ENCODE measurements around the gene AVEN.
"Not testable (repeated sequence)": the region's sequence is repeated elsewhere in the genome, so short reads cannot be mapped to it uniquely, and the experiment has no call there.

AVEN gene

DNA sequence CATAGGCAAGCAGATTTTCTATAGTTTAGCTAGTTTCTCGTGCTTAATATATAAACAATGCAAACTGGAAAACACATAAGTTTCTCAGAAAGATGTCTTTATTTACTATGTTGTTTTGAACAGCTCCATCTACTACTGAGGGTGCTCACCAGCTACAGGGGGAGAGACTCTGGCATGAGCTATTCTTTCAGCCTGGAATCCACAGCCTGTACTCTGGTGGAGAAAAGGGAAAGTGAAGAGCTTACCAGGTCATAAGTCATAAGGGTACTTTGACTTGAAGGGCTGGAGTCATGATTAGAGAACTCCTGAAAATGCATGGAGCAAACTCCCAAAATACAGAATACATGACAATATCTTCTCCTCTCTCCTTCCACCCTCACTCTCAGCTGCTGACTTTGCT lies 4.4 kb upstream of the AVEN start:
- DNase-seq (ENCODE audit: low read depth in 3 of 3, low spot score in 1 of 3), result no peak

- DNase-seq (ENCODE audit: low read depth in 3 of 3, low spot score in 1 of 3), result no peak
Measured at GRCh38 chr15:34039790-34040113, 748 bp upstream of the AVEN start.

DNA sequence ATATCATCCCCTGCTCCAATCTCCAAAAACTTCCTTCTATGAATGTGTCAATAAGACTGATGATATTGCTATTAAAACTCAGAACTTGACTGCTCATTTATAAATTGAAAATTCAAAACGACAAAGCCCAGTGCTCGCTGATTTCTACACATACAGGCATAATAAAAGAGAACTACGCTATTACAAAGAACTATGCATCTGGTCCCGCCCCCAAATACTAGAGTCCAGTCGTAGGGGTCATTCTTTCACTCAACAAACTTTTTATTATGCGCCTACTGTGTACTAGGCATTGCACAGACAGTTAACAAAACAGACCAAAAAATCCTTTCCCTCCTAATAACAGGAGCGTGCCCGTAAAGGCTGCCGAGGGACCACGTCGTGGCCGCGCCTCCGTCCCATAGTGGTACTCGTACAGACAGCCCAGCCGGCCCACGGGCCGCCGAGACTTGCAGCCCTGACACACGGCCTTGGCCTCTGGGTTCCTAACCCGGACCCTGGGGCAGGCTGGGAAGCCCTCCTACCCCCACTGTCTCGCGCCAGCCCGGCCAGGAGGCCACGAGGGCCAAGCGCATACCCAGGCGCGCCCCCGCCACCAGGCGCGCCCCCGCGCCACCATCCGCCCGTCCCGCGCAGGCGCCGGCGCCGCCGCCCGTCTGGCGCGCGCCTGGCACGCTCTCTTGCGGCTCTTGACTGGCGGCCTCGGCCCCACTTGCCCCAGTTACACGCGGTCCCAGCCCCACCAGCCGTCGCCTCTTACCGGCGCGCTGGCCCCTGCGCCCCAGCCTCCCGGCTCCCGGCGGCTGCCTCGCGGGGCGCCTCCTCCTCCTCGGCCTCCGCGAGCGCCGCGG lies 757 bp downstream of the AVEN start:
- DNase-seq (ENCODE audit: low read depth in 3 of 3, low spot score in 1 of 3), result peak; percentile 24 to 60 (median 59)

DNA sequence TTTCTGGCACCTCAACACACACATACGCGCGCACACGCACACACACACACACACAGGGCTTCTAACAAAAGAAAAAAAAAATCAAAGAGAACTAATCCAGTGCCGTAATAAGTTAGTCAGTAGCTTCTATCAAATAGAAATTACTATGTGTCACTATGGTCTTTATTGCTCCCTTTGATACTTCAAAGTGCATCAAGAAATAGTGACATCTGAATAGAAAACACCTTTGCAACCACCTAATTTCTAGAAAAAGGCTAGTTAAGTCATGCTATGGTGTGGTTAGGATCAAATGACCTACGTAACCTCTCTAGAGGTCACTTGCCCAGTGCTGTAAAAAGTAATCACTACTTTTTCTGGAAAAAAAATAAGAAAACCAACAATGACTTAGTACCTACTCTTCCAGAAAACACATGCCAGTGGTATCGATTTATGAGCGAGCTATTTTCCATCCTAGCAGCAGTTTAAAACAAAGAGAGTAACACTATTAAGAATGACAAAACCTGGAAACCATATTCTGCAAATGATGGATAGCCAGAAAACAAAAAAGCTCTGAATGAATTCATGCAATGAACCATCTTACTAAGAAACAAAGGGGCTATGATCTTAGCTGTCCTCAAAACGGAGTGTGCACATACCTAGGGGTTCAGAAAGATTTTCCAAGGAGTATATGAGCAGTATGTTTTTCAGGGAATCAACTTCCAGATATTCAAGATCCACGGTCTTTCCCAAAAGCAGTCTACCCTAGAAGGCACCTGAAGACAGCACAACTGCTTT lies 6.8 kb downstream of the AVEN start:
- DNase-seq (ENCODE audit: low read depth in 3 of 3, low spot score in 1 of 3), result no peak

DNA sequence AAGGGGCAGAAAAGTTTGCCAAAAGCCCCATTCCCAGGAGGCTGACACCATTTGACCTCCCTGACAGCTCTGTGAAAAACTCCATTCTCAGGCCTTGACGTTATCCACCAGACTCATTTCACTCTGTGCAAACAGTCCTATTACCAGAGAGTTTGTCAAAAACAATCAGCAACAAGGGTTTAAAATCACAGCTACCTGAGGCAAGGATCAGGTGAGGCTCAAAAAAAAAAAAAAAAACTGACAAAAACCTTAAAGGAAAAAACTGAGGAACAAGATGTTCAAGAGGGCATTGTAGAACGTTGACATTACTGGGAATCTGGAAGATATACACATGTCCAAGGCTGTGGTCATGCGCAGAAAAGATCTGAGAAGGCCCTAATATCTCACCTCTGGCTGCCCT lies 11.4 kb downstream of the AVEN start:
- DNase-seq (ENCODE audit: low read depth in 3 of 3, low spot score in 1 of 3), result no peak

DNA sequence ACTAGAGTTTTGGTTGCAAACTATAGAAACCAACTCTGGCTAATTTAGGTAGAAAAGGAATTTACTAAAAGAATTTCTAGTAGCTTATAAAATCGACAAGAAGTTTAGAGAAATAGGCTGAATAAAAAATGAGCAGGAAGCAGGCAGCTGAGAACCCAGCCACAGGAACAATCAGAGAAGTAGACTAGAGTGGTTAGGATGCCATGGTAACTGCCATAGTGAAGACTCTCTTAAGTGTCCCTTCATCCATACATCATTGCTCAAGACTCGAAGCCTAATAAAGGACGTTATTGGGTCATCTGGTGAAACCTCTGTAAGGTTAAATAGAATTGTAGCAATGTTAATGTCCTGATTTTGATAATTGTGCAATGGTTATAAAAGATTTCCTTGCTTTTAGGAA lies 13.8 kb downstream of the AVEN start:
- DNase-seq (ENCODE audit: low read depth in 3 of 3, low spot score in 1 of 3), result no peak

- no peak for DNase-seq (ENCODE audit: low read depth in 3 of 3, low spot score in 1 of 3)
Measured at GRCh38 chr15:34023907-34024306, 15.1 kb downstream of the AVEN start.

DNA sequence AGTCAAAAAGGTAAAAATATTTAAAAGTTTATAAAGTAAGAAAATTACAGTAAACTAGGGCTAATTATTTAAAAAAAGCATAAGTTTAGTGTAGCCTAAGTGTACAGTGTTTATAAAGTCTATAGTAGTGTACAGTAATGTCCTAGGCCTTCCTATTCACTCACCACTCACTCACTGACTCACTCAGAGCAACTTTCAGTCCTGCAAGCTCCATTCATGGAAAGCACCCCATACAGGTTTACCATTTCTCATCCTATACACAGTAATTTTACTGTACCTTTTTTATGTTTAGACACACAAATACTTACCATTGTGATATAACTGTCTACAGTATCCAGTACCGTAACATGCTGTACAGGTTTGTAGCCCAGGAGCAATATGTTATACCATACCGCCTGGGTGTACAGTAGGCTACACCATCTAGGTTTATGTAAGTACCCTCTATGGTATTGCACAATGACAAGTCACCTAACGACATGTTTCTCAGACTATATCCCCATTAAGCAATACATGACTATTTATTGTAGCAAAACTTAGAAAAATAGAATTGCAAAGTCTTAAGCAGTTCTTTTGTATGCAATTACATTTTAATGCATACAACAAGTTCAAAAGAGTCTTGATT lies 19.5 kb downstream of the AVEN start:
- DNase-seq (ENCODE audit: low read depth in 3 of 3, low spot score in 1 of 3), result no peak

DNA sequence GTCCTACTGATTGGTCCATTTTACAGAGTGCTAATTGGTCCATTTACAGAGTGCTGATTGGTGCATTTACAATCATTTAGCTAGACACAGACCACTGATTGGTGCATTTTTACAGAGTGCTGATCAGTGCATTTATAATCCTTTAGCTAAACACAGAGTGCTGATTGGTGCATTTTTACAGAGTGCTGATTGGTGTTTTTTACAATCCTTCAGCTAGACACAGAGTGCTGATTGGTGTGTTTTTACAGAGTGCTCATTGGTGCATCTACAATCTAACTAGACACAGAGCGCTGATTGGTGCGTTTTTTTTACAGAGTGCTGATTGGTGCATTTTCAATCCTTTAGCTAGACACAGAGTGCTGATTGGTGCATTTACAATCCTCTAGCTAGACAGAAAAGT lies 20.3 kb downstream of the AVEN start:
- not testable (repeated sequence) for DNase-seq (ENCODE audit: low read depth in 3 of 3, low spot score in 1 of 3)

DNA sequence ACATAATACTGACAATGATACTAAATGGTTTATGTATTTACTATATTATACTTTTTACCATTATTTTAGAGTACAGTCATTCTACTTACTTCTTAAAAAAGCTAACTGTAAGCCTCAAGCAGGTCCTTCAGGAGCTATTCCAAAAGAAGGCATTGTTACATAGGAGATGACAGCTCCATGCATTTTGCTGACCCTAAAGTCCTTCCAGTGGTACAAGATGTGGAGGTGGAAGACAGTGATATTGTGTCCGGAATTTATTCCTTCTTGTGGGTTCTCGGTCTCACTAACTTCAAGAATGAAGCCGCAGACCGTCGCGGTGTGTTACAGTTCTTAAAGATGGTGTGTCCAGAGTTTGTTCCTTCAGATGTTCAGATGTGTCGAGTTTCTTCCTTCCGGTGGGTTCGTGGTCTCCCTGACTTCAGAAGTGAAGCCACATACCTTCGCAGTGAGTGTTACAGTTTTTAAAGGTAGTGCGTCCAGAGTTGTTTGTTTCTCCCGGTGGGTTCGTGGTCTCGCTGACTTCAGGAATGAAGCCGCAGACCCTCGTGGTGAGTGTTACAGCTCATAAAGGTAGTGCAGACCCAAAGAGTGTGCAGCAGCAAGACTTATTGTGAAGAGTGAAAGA lies 20.9 kb downstream of the AVEN start:
- DNase-seq (ENCODE audit: low read depth in 3 of 3, low spot score in 1 of 3), result no peak

GRCh38 chr15:34014556-34014955 lies 24.4 kb downstream of the AVEN start:
- no peak for DNase-seq (ENCODE audit: low read depth in 3 of 3, low spot score in 1 of 3)

- DNase-seq (ENCODE audit: low read depth in 3 of 3, low spot score in 1 of 3), result no peak
Measured at GRCh38 chr15:34013746-34014145, 25.3 kb downstream of the AVEN start.

DNA sequence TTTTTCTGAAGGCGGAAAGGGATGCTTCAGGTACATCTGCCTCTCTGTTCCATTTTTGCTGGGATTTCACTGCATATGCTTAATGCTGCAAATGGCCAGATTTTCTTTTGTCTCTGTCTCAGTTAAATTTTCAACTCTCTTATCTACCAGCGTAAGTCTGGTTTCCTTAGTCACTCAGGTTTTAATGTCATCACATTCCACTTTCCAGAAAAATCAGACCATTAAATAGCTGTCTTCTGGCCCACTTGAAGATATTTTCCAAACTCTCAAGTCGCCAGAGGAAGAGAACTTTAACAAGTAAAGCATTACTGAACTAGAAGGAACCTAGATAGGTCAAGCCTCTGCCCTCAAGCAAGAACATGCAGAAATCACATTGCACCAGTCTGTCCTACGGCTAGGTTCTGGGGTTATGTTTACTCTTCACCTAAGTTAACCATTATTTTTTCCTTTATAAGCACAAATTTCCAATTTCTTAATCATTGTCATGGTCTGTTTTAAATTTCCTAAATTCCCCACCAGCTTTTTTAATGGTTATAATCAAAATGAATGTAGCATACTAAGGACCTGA lies 26.5 kb downstream of the AVEN start:
- no peak for DNase-seq (ENCODE audit: low read depth in 3 of 3, low spot score in 1 of 3)

DNA sequence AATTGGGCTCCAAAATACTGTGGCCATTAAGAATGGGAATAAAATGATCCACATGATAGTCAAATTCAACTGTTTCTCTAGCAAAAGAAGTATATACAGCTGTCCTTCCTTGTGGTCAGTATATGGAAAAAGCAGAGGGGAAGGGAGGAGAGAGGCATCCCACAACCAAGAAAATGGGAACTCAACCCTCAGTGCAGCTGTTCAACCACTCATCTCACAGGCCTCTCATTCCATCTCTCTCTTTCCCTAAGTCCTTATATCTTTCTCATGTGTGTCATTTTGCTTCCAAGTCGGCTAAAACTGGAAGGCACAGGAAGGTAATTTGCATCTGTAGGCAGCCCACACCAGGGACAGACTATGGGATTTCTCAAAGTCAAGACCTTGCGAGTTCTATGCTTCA lies 27.5 kb downstream of the AVEN start:
- no peak for DNase-seq (ENCODE audit: low read depth in 3 of 3, low spot score in 1 of 3)

GRCh38 chr15:34010921-34011320 lies 28.1 kb downstream of the AVEN start:
- no peak for DNase-seq (ENCODE audit: low read depth in 3 of 3, low spot score in 1 of 3)

- DNase-seq (ENCODE audit: low read depth in 3 of 3, low spot score in 1 of 3), result no peak
Measured at GRCh38 chr15:34009656-34010055, 29.3 kb downstream of the AVEN start.

- no peak for DNase-seq (ENCODE audit: low read depth in 3 of 3, low spot score in 1 of 3)
Measured at GRCh38 chr15:34006381-34006780, 32.6 kb downstream of the AVEN start.

DNA sequence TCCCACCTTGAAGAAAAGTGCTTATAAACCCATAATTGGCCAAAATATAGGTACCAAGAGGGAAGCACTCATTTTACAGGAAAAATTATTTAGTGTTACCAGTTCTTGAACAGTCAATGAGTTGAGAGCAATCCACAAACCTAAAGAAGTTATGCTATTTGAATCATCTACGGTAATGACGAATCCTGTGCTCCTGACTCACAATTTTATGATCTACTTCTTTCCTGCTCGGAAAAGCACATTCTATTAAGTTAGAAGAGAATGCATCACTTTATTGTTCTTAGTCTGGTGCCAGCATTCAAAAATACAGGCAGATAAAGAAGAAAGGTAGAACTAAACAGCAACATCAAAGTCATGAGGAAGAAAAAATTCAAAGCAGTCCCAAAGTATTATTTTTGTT lies 37.5 kb downstream of the AVEN start:
- DNase-seq (ENCODE audit: low read depth in 3 of 3, low spot score in 1 of 3), result no peak

DNA sequence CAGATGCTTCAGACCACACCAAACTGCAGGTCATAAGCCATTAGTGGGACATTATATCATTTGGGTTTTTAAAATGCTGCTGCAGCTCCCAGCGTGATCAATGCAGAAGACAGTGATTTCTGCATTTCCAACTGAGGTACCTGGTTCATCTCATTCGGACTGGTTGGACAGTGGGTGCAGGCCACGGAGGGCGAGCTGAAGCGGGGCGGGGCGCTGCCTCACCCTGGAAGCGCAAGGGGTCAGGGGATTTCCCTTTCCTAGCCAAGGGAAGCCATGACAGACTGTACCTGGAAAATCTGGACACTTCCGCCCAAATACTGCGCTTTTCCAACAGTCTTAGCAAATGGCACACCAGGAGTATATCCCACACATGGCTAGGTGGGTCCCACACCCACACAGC lies 43.3 kb downstream of the AVEN start:
- DNase-seq (ENCODE audit: low read depth in 3 of 3, low spot score in 1 of 3), result not testable (repeated sequence)

DNA sequence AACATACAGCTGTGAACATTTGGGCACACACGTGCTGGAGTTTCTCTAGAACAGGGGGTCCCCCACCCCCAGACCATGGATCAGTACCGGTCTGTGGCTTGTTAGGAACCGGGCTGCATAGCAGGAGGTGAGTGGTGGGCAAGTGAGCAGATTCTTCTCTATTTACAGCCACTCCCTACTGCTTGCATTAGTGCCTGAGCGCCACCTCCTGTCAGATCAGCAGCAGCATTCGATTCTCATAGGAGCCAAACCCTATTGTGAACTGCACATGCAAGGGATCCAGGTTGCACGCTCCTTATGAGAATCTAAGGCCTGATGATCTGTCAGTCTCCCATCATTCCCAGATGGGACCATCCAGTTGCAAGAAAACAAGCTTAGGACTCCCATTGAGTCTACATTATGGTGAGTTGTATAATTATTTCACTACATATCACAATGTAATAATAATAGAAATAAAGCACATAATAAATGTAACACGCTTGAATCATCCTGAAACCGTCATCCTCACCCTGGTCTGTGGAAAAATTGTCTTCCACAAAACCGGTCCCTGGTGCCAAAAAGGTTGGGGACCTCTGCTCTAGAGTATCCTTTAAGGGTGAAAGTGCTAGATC lies 44.9 kb downstream of the AVEN start:
- DNase-seq (ENCODE audit: low read depth in 3 of 3, low spot score in 1 of 3), result no peak

GRCh38 chr15:33988384-33988783 lies 50.6 kb downstream of the AVEN start:
- DNase-seq (ENCODE audit: low read depth in 3 of 3, low spot score in 1 of 3), result no peak
